GM21423 (cell line): ENCODE measurements around the gene MALT1.
"Not testable (repeated sequence)": the region's sequence is repeated elsewhere in the genome, so short reads cannot be mapped to it uniquely, and the experiment has no call there.

ENCODE experiments used
- ATAC-seq: cut with Tn5 transposase; IDR thresholded peaks from one replicate; pipeline ENCODE4 v1.9.1; 2021; ENCODE audit warnings: mild to moderate bottlenecking, moderate library complexity; ENCODE audit not compliant: unreplicated experiment

The MALT1 gene

GRCh38 chr18:58732471-58732870 is 61.2 kb downstream of the MALT1 start:
- ATAC-seq: no peak

GRCh38 chr18:58733866-58734265 is 62.6 kb downstream of the MALT1 start:
- no peak for ATAC-seq

GRCh38 chr18:58738322-58738721 is 67.1 kb downstream of the MALT1 start:
- no peak for ATAC-seq

- ATAC-seq: no peak
Measured at GRCh38 chr18:58745914-58746313, 74.6 kb downstream of the MALT1 start.

GRCh38 chr18:58748899-58749595 is 77.8 kb downstream of the MALT1 start:
- no peak for ATAC-seq

- no peak for ATAC-seq
Measured at GRCh38 chr18:58753976-58754375, 82.7 kb downstream of the MALT1 start.

GRCh38 chr18:58754544-58755068 is 83.3 kb downstream of the MALT1 start:
- peak; percentile 58 for ATAC-seq

- ATAC-seq: no peak
Measured at GRCh38 chr18:58755304-58756010, 84.2 kb downstream of the MALT1 start.

GRCh38 chr18:58756148-58756547 is 84.9 kb downstream of the MALT1 start:
- ATAC-seq: no peak

- no peak for ATAC-seq
Measured at GRCh38 chr18:58756596-58757240, 85.5 kb downstream of the MALT1 start.

GRCh38 chr18:58757351-58757750 is 86.1 kb downstream of the MALT1 start:
- ATAC-seq: not testable (repeated sequence)

- ATAC-seq: no peak
Measured at GRCh38 chr18:58758046-58758445, 86.8 kb downstream of the MALT1 start.

GRCh38 chr18:58758606-58759005 is 87.3 kb downstream of the MALT1 start:
- no peak for ATAC-seq

- peak; percentile 69 for ATAC-seq
Measured at GRCh38 chr18:58761241-58761969, 90.1 kb downstream of the MALT1 start.

- no peak for ATAC-seq
Measured at GRCh38 chr18:58761970-58762780, 90.9 kb downstream of the MALT1 start.

GRCh38 chr18:58762781-58763171 is 91.5 kb downstream of the MALT1 start:
- ATAC-seq: no peak

GRCh38 chr18:58766164-58766563 is 94.9 kb downstream of the MALT1 start:
- no peak for ATAC-seq

- ATAC-seq: no peak
Measured at GRCh38 chr18:58766946-58767345, 95.7 kb downstream of the MALT1 start.

- ATAC-seq: peak; percentile 89
Measured at GRCh38 chr18:58768293-58768974, 97.2 kb downstream of the MALT1 start.

- ATAC-seq: no peak
Measured at GRCh38 chr18:58769321-58769720, 98.1 kb downstream of the MALT1 start.
